ENCODE measurements around the gene NEIL3. TPM values are rescaled to one million over a fixed set of nuclear protein-coding genes. Genes with fewer than 3 reads are reported as not detected.

NEIL3 gene
- total RNA-seq, 2 experiments from 2014 or later: 14.7 to 15.2 TPM

- Mint-ChIP-seq H3K36me3 (no peaks in the 10 kb centered on the region), H3K27me3 (no peaks in the 10 kb centered on the region), H3K9me3 (no peaks in the 10 kb centered on the region), H3K4me3 (no peak overlapping the region), H3K27ac (no peak overlapping the region), H3K4me1 (peaks cover 25% of the 10 kb centered on the region)
- no peak for DNase-seq
These were observed 95.3 kb downstream of the NEIL3 start for GRCh38 chr4:177404986-177405385.

DNA sequence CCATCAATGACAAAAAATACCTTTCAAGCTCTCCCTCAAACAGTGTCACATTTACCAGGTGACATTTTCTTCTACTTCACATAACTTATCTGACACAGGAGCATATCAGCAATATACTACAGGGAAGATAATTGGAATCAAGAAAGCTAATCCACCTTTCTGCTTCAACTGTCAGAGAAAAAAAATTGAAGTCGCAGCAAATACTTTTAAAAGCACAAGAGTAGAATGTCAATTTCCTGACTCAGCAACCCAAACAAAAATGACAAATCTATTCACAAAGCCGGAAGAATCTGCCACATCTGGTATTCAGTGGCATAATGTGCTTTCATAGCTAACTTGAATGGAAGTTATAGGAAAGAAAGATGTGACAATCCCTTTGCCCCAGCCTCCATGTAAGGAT, 95.8 kb downstream of the NEIL3 start:
- DNase-seq: no peak
- Mint-ChIP-seq H3K27me3 (no peaks in the 10 kb centered on the region), H3K4me3 (no peak overlapping the region), H3K36me3 (no peaks in the 10 kb centered on the region), H3K9me3 (no peaks in the 10 kb centered on the region), H3K4me1 (peaks cover 20% of the 10 kb centered on the region), H3K27ac (no peak overlapping the region)

GRCh38 chr4:177408023-177408422, 98.3 kb downstream of the NEIL3 start:
- peaks cover 4% of the 10 kb centered on the region for H3K4me1 Mint-ChIP-seq
- no peak overlapping the region for H3K27ac Mint-ChIP-seq
- H3K9me3 Mint-ChIP-seq: no peaks in the 10 kb centered on the region
- H3K4me3 Mint-ChIP-seq: no peak overlapping the region
- H3K36me3 Mint-ChIP-seq: no peaks in the 10 kb centered on the region
- DNase-seq: no peak
- H3K27me3 Mint-ChIP-seq: no peaks in the 10 kb centered on the region

- Mint-ChIP-seq H3K4me1 (peaks cover 2% of the 10 kb centered on the region), H3K9me3 (no peaks in the 10 kb centered on the region), H3K4me3 (no peak overlapping the region), H3K27me3 (no peaks in the 10 kb centered on the region), H3K36me3 (no peaks in the 10 kb centered on the region), H3K27ac (no peak overlapping the region)
- DNase-seq: no peak
These were observed 100.9 kb downstream of the NEIL3 start for GRCh38 chr4:177410566-177410965.

DNA sequence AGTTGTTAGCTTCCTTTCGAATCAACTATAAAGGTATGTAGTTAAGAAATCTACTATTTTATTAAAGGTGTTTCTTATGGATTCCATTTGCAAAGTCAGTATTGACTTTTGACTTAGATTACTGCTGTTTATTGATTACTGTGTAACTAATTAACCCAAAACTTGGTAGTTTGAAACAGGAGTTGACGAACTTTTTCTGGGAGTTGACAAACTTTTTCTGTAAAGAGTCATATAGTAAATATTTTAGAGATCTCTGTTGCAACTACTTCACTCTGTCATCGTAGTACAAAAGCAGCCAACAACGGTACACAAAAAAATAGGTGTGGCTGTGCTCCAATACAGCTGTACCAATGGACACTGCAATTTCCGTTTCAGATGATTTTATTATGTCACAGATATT, 102.3 kb downstream of the NEIL3 start:
- Mint-ChIP-seq H3K4me1 (peaks cover 2% of the 10 kb centered on the region), H3K4me3 (no peak overlapping the region), H3K36me3 (no peaks in the 10 kb centered on the region), H3K27ac (no peak overlapping the region), H3K9me3 (peaks cover 1% of the 10 kb centered on the region), H3K27me3 (no peaks in the 10 kb centered on the region)
- no peak for DNase-seq

Other genes with a start within 250 kb of the NEIL3 start
- gene AGA, start 132.6 kb downstream of the NEIL3 start, total RNA-seq: 10 to 100 TPM; 14.0 to 14.7 TPM

Data from activated naive CD8-positive, alpha-beta T cell treated with anti-CD3 and anti-CD28 coated beads for 36 hours (primary cell).